Muscle layer of colon (tissue), 2 donors: ENCODE measurements around the gene MED19.
"Not testable (repeated sequence)": the region's sequence is repeated elsewhere in the genome, so short reads cannot be mapped to it uniquely, and the experiment has no call there.

Source experiments
- H3K27ac ChIP-seq: one replicate; pipeline ENCODE4 v1.7.0; 2013; ENCODE audit warnings: low read depth, mild to moderate bottlenecking, low read length, moderate library complexity
- H3K27me3 ChIP-seq, 2 donors: one replicate each; pipeline ENCODE4 v1.7.0; 2013; ENCODE audit warnings: low read length in 2 of 2, mild to moderate bottlenecking in 2 of 2; ENCODE audit not compliant: insufficient read depth in 2 of 2, control insufficient read depth in 1 of 2
- H3K36me3 ChIP-seq: one replicate; pipeline ENCODE4 v1.7.0; 2013; ENCODE audit warnings: mild to moderate bottlenecking, low read length; ENCODE audit not compliant: insufficient read depth
- H3K4me1 ChIP-seq: one replicate; pipeline ENCODE4 v1.7.0; 2013; ENCODE audit warnings: mild to moderate bottlenecking, low read length; ENCODE audit not compliant: insufficient read depth
- H3K4me3 ChIP-seq, 2 donors: one replicate each; pipeline ENCODE4 v1.7.0; 2013; ENCODE audit warnings: low read length in 2 of 2, low read depth in 1 of 2, mild to moderate bottlenecking in 1 of 2, moderate library complexity in 1 of 2
- H3K9ac ChIP-seq: one replicate; pipeline ENCODE4 v1.7.0; 2013; ENCODE audit warnings: low read length
- H3K9me3 ChIP-seq: one replicate; pipeline ENCODE4 v1.7.0; 2013; ENCODE audit warnings: mild to moderate bottlenecking, low read length
- donor health status: abdominal sarcoma.
- donor health status: Adenocarcinoma of cecum.

Gene MED19

DNA sequence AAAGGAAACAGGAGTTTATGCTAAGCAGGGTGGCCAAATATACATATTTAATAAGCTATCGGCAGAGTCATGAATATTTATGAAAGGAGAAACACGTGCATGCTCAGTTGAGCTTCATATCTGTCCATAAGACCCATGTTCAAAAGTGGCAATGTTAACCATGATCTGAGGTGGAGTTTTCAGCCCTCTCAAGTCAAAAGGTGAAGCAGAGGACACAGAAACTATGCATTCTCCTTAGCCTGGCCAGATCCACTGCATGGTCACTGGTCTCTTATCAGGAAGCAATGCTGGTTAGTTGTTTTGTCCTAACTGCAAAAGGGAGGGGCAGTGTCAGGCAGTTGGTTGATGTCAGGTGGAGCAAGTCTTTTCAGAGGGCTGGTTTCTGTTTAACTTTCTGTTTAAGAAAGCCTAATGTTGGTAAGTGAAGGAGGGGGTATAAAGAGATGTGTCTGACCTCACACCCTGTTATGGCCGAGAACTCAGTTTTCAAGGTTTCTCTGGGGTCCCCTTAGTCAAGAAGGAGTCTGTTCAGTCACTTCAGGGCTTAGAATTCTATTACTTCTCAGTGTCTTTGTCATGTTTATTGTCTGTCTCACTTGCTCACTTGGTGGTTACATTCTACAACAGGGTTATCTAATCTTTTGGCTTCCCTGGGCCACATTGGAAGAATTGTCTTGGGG, 23.7 kb upstream of the MED19 start:
- Histone ChIP-seq H3K9ac (no peak overlapping the region), H3K27ac (no peak overlapping the region), H3K4me1 (peaks cover 4% of the 10 kb centered on the region), H3K36me3 (peaks cover 23% of the 10 kb centered on the region), H3K9me3 (no peaks in the 10 kb centered on the region), H3K4me3 (no peak overlapping the region), H3K27me3 (no peaks in the 10 kb centered on the region)

DNA sequence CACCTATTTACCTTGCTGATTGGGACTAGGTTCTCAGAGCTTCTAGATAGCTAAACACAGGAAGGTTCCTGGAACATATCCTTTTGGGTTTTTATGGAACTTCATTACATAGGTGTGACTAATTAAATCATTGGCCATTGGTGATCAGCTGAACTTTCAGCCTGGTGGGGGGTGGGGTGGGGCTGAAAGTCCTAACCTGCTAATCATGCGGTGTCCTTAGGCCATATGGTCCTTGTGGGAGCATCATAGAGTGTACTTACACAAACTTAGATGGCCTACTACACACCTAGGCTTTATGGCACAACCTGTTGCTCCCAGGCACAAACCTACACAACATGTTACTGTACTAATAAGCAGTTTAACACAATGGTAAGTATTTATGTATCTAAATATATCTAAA, 20.6 kb upstream of the MED19 start:
- Histone ChIP-seq H3K4me1 (no peaks in the 10 kb centered on the region), H3K9me3 (no peaks in the 10 kb centered on the region), H3K27ac (no peak overlapping the region), H3K9ac (no peak overlapping the region), H3K36me3 (peaks cover 4% of the 10 kb centered on the region), H3K4me3 (no peak overlapping the region), H3K27me3 (no peaks in the 10 kb centered on the region)

DNA sequence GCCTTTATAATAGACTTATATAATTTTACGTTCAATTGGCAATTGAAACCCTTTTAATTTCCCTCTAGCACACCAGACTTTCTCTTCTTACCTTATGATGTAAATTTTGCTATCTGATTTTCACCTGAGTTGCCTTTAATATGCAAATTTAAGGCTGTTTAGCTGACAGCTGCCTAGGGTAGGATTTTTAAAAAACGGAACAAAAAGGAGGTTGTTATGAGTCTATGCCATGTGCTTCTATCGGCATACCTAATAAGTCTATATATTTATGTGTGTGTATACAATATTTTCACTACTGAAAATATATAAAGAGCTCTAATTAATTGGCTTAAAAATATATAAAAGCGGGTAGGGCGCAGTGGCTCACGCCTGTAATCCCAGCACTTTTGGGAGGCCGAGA, 17.5 kb upstream of the MED19 start:
- Histone ChIP-seq H3K36me3 (no peaks in the 10 kb centered on the region), H3K9ac (no peak overlapping the region), H3K4me3 (no peak overlapping the region), H3K27ac (no peak overlapping the region), H3K4me1 (no peaks in the 10 kb centered on the region), H3K9me3 (no peaks in the 10 kb centered on the region), H3K27me3 (no peaks in the 10 kb centered on the region)

DNA sequence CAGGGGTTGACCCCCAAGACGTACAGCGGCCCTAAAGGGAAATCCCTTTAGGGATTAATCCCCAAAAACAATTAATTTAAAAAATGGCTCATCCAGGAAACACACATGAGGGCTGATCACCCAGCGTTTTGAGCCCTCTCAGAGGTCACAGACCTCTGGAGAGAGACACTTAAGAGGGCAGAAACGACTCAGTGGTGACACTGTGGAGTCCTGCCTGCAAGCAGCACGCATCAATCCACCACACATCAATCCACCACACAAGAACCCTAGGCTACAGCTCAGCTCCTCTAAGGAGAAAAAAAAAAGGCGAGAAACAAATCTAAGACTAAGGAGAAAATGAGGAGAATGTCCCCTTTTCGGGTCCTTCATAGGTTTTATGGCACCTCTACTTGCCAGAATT, 16.8 kb upstream of the MED19 start:
- H3K4me1 ChIP-seq: no peaks in the 10 kb centered on the region
- no peaks in the 10 kb centered on the region for H3K9me3 ChIP-seq
- no peak overlapping the region for H3K27ac ChIP-seq
- no peaks in the 10 kb centered on the region for H3K27me3 ChIP-seq
- no peaks in the 10 kb centered on the region for H3K36me3 ChIP-seq
- H3K4me3 ChIP-seq: no peak overlapping the region
- H3K9ac ChIP-seq: no peak overlapping the region

DNA sequence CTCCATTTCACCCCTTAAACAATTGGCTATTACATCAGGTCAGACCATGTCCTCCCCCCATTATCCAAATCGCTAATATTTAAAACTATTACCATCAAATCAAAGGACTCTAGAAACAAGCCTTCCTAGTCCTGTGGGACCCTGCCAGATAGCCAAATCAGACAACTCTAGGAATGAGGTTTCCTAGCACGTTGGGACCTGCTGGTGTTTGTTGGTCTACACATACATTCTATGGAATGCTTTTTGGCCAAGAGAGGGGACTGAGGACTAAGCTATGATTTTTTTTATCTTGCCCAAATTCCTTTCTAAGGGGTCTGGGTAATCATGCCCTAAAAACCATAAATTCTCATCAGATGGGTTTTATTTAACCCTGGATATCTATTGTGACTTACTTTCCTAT, 15.2 kb upstream of the MED19 start:
- no peaks in the 10 kb centered on the region for H3K27me3 ChIP-seq
- no peak overlapping the region for H3K27ac ChIP-seq
- no peaks in the 10 kb centered on the region for H3K9me3 ChIP-seq
- no peaks in the 10 kb centered on the region for H3K36me3 ChIP-seq
- H3K4me1 ChIP-seq: no peaks in the 10 kb centered on the region
- no peak overlapping the region for H3K4me3 ChIP-seq
- H3K9ac ChIP-seq: no peak overlapping the region

DNA sequence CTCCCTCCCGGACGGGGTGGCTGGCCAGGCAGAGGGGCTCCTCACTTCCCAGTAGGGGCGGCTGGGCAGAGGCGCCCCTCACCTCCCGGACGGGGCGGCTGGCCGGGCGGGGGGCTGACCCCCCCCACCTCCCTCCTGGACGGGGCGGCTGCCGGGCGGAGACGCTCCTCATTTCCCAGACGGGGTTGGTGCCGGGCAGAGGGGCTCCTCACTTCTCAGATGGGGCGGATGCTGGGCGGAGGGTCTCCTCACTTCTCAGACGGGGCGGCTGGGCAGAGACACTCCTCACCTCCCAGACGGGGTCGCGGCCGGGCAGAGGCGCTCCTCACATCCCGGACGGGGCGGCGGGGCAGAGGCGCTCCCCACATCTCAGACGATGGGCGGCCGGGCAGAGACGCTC, 4.7 kb upstream of the MED19 start:
- H3K9ac ChIP-seq, H3K36me3 ChIP-seq, H3K27ac ChIP-seq, H3K4me3 ChIP-seq, H3K9me3 ChIP-seq, H3K27me3 ChIP-seq: not testable (repeated sequence)
- H3K4me1 ChIP-seq: peaks cover 19% of the 10 kb centered on the region

DNA sequence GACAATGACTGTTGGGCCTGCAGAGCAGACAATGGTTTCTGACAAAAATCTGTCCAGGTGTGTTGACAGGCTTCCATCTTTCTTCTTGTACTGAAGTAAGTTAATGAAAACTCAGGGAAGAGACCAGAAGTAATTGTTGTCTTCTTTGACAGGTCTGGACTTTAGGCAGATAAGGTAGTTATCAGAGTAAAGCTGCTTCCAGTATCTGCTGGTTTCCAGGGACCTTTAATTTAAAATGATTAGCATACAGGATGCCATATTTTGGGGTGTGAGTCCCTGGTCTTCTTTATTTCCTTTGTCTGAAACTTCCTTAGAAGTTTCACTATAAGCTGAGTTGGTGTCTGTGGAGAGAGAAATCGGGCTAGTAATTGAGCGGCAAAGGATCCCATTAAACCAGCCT, 1.8 kb upstream of the MED19 start:
- Histone ChIP-seq H3K9ac (no peak overlapping the region), H3K4me1 (peaks cover 33% of the 10 kb centered on the region), H3K27ac (no peak overlapping the region), H3K36me3 (no peaks in the 10 kb centered on the region), H3K27me3 (no peaks in the 10 kb centered on the region), H3K4me3 (peak overlapping the region; percentile 95 to 99), H3K9me3 (no peaks in the 10 kb centered on the region)

DNA sequence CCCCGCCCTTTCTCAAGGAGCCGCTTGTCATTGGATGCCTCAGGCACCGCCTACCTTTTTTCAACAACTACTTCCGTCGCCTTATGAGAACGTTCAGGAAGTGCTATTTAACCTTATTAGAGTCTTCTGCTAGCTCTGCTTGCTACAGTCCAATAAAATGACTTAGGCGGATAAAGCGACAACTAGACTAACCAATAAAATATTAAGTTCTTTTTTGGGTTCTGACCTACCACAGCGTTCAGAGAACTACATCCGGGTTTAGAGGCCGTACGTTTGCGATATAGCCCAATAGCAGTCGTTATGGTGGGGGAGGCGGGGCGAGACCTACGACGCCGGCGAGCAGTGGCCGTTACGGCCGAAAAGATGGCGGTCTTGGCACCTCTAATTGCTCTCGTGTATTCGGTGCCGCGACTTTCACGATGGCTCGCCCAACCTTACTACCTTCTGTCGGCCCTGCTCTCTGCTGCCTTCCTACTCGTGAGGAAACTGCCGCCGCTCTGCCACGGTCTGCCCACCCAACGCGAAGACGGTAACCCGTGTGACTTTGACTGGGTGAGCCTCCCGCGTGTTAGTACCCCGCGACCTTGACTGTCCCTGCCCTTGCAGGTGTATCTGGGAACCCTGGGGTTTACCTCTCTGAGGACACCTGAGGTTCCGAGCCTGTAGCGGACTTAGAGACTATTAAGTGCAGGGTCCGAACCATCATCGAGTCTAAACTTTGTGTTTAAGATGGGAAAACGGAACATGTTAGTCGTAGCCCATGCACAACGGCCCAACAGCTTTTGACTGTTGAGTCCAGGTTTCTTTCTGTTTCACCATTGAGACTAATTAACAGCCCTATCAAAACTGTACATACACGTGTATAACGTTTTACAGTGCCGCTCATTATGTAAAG, 488 bp upstream of the MED19 start, which contains the start of gene TMX2:
TSS of gene TMX2 (plus strand) at position 338 of the 895 bp plus-strand sequence. CDS start at position 364, 26 bp downstream.
- H3K9ac ChIP-seq: peak within 1 kb of the TSS; percentile 91
- peaks cover 33% of the 10 kb centered on the region for H3K4me1 ChIP-seq
- H3K27me3 ChIP-seq: no peaks in the 10 kb centered on the region
- H3K36me3 ChIP-seq: no peaks in the 10 kb centered on the region
- H3K4me3 ChIP-seq: peak within 1 kb of the TSS; percentile 95 to 99
- H3K9me3 ChIP-seq: no peaks in the 10 kb centered on the region
- peak within 1 kb of the TSS; percentile 88 for H3K27ac ChIP-seq

DNA sequence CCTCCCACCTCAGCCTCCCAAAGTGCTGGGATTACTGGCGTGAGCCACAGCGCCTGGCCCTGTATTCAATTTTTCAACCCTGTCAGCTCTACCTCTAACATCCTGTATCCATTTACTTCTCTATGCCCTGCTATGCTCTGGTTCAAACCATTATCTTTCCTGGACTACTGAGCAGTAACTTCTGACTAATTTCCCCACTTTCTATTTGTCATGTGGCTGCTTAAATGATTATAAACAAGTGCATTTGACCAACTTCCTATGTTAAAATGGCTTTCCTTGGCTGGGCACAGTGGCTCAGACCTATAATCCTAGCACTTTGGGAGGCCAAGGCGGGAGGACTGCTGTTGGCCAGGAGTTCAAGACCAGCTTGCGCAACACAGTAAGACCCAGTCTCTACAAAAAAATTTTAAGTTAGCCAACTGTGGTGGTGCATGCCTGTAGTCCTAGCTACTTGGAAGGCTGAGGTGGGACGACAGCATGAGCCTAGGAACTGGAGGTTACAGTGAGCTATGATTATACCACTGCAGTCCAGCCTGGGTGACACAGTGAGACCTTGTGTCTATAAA, 2.1 kb downstream of the MED19 start:
- peaks cover 33% of the 10 kb centered on the region for H3K4me1 ChIP-seq
- no peak overlapping the region for H3K4me3 ChIP-seq
- no peaks in the 10 kb centered on the region for H3K27me3 ChIP-seq
- no peak overlapping the region for H3K9ac ChIP-seq
- H3K27ac ChIP-seq: no peak overlapping the region
- H3K9me3 ChIP-seq: no peaks in the 10 kb centered on the region
- peaks cover 2% of the 10 kb centered on the region for H3K36me3 ChIP-seq

DNA sequence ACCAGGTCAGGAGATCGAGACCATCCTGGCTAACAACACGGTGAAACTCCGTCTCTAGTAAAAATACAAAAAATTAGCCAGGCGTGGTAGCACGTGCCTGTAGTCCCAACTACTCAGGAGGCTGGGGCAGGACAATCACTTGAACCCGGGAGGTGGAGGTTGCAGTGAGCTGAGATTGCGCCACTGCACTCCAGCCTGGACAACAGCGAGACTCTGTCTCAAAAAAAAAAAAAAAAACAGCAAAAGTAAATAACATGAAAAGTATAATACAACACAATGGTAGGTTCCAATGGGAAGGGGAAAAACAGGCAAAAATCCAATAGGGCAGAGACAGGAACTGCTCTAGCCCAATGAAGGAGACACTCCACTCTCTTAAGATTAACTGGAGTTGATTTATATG, 6.6 kb downstream of the MED19 start:
- not testable (repeated sequence) for H3K9ac ChIP-seq, H3K27ac ChIP-seq
- peaks cover 27% of the 10 kb centered on the region for H3K36me3 ChIP-seq

DNA sequence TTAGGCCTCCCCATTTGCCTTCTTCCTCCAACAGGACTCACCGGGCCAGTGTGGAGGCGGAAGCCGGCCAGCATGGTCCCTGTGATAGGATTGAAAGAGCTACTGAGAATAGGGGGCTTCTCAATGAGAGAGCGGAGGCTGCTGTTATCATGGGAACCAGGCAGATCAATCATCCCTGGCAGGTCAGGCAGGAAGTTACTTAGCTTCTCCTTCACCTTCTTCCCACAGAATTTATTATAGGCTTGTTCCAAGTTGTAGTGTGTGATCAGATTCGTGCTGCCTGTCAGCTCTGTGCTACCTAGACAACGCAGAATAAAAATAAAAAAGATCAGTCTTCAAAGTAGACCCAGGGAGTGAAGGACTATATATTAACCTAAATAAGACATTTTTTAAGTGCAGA, 7.1 kb downstream of the MED19 start:
- Histone ChIP-seq H3K27me3 (no peaks in the 10 kb centered on the region), H3K4me3 (no peak overlapping the region), H3K9ac (no peak overlapping the region), H3K36me3 (peaks cover 30% of the 10 kb centered on the region), H3K27ac (no peak overlapping the region), H3K4me1 (peaks cover 3% of the 10 kb centered on the region), H3K9me3 (no peaks in the 10 kb centered on the region)

More for the DNA sequence above, 6.6 kb downstream of the MED19 start:
- H3K27me3 ChIP-seq, H3K4me1 ChIP-seq, H3K9me3 ChIP-seq, H3K4me3 ChIP-seq: not testable (repeated sequence)
